ENCODE measurements around the gene SLC22A13.
"Not testable (repeated sequence)": the region's sequence is repeated elsewhere in the genome, so short reads cannot be mapped to it uniquely, and the experiment has no call there.

SLC22A13 gene

DNA sequence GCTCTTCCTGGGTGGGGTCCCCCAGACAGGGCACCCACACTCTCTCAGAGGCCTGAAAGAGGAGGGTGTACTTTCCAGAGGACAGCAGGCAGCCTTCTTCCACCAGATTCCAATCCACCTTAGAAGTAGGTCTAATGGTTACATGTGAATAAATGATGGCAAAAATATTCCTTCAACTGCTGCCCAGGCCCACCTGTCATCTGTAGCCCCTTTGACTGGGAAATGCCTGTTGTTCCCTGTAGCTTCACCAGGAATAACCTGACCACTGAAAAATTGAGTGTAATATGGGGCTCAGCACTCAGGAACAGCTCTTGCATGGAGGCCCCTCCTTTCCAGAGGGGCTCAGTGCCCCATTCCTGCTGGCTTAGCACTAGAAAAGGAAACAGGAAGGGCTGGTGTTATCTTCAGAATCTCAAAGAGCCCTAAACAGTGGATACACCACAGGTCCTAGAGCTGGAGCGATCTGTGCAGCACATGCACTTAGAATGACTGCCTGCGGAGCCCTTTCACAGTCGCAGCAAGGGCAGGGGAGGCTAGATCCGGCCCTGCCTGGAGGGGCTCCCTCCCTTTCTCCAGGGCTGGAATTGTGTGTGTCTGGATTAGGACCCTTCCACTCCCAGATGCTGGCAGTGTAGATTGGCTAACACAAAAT is 48.6 kb downstream of the SLC22A13 start:
- no peak for DNase-seq (ENCODE audit: low spot score)
- TF ChIP-seq, protein P1, sequence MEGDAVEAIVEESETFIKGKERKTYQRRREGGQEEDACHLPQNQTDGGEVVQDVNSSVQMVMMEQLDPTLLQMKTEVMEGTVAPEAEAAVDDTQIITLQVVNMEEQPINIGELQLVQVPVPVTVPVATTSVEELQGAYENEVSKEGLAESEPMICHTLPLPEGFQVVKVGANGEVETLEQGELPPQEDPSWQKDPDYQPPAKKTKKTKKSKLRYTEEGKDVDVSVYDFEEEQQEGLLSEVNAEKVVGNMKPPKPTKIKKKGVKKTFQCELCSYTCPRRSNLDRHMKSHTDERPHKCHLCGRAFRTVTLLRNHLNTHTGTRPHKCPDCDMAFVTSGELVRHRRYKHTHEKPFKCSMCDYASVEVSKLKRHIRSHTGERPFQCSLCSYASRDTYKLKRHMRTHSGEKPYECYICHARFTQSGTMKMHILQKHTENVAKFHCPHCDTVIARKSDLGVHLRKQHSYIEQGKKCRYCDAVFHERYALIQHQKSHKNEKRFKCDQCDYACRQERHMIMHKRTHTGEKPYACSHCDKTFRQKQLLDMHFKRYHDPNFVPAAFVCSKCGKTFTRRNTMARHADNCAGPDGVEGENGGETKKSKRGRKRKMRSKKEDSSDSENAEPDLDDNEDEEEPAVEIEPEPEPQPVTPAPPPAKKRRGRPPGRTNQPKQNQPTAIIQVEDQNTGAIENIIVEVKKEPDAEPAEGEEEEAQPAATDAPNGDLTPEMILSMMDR (IDR thresholded peaks at IDR 0.05; ENCODE audit: extremely low read depth, missing control alignments), result no peak

DNA sequence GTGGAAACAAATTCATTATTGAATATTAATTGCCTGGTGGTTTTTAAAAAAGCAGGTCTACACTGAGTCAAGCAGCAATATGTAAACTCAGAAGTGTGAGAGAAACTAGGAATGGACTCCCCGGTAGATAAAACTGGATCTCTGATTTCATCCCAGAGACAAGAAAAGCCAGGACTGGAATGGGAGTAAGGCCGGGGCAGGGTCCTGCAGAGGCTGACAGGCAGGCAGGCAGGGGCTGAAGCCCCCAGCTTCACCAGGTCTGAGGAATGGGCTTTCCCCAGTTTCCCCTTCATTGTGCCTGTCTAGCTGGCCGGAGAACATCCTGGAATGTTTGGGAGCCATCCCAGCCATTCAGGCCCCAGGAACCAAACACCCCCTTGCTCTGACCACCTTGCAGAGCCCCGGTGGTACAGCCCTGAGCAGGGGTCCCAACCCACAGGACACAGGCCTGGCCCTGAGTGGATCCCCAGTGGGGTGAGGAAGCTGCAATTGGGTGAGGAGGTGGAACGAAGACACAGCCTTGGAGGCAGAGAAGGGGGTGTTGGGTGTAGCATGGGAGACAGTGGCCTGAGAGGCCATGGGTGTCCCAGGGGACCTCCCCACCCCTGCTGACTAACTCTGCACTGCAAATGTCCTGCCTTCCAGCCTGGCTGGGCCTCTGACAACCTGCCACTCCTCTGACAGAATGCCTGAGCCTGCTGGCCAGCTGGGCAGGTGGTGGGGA is 49.3 kb downstream of the SLC22A13 start:
- DNase-seq (ENCODE audit: low spot score), result no peak
- TF ChIP-seq, protein P1 (IDR thresholded peaks at IDR 0.05; ENCODE audit: extremely low read depth, missing control alignments), result no peak

DNA sequence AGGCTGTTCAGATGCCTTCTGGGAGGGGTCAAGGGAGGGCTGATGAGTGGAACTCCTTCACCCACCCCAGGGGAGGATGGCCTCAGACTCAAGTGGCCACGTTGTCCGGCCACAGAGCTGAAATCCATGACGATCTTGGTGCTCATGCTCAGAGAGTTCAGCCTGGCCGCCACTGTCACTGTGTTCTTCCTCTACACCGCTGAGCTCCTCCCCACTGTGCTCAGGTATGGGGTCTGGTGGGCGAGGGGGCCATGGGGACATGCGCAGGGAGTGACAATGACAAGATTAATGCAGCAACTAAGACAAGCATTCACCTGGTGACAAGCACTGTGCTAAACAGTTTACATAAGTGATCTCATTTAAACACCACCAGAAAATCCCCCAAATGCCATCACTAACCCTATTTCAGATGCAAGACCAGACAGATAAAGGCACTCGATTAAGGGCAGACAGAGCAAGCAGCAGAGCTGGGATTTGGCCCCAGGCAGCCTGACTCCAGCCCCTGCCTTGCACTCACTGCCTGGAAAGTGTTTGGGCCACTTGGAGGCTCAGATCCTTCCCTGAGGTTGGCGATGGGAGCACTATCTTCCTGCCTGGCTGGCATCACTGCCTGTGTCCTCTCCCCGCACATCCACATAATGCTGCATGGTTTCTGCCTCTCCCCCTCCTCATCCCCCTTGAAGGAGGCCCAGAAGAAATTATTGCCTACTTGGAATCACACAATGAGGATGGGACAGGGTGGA is 50.0 kb downstream of the SLC22A13 start:
- TF ChIP-seq, protein P1 (IDR thresholded peaks at IDR 0.05; ENCODE audit: extremely low read depth, missing control alignments), result no peak
- DNase-seq (ENCODE audit: low spot score), result no peak

DNA sequence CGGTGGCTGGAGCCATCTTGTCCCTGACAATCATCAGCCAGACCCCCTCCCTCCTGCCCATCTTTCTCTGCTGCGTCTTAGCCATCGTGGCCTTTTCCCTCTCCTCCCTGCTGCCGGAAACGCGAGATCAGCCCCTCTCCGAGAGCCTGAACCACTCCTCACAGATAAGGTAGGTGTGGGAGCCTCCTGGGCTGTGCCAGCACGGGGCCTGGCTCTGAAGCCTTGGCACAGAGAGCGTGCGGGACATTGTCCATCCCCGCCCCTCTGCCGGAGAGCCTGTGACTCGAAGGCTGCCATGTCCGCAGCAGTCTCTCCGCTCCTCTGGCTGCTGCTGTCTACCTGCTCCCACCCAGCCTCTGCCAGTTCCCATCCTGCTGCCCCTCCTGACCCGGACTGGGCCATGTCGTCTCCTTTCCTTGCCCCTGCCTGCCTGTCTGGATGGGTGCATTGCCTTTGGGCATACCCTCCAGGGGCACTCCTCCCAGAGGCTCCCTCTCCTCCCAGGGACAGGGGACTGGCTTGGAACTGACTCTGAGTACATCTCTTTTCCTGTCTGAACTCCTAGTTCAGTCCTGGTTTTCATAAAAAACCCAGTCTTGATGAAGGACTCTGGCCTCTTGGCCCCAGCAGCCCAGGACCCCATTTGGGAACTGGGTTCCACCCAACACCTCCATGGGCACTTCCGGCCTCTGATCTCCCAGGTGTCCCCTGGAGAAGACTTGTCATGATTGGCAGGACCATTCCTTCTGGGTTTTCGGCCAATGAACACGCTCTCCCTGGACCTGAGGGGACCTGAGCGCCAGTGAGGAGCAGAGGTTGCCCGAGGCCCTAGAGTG is 51.0 kb downstream of the SLC22A13 start:
- DNase-seq (ENCODE audit: low spot score), result no peak
- TF ChIP-seq, protein P1 (IDR thresholded peaks at IDR 0.05; ENCODE audit: extremely low read depth, missing control alignments), result no peak

DNA sequence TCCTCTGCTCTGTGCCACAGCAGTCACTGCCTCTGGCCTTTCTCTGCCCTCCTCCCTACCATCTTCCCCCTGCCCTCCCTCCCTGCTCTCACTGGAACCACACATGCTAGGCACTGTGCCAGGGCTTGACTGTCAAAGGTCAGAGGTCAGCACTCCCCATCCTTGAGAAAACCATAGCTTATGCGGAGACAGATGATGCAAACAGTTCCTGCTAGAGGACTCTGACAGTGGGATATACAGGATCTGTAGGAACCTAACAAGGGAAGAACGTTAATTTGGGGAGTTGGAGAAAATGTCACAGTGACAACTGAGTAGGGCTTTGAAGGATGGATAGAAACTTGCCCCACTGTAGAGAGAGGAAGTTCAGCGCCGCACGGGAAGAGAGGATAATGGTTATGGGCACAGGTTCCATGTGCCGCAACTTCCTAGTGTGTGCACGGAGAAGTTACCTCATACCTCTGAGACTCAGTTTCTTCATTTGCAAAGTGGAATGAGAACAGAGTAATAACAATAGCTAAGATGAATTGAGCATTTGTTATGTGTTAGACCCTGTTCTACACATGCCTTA is 51.7 kb downstream of the SLC22A13 start:
- TF ChIP-seq, protein P1 (IDR thresholded peaks at IDR 0.05; ENCODE audit: extremely low read depth, missing control alignments), result no peak
- no peak for DNase-seq (ENCODE audit: low spot score)

DNA sequence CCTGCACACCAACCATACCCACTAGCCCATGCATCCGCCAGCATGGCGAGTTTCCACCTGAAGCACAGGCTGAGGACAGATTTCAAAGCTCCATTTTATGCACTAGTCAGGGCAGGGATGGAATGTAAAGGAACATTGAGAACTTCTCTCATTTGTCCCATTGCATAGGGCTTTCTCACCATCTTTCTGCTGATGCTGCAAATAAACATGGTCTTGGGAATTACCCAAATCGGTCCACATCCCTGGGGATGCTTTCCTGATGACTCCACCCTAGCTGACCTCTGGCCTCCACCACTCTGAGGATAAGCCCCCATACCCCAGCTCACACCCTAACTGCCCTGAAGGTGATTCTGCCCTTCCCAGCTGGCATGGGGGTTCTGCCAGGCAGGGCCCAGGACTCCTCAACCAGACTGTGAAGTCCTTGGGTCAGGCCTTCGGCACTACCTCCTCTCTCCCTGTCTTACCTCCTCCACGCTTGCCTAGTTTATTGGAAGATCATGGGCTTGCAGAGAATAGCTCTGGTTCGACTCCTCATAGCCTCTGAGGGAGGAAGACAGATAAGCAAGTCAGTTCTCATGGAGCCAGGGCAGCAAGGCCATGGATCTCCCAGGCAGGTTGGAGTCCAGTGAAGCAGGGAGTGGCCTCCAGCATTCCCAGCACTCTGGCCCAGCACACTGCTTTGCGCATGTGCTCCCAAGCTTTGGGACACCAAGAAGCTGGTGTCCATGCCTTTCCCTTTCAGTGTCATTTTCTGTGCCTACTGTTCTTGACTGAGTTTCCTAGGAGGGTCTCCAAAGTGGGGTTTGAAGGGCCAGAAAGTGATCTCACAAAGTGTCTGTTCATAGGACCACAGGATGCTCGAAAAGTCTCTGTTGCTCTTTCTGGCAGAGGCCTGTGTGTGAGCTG is 53.4 kb downstream of the SLC22A13 start:
- TF ChIP-seq, protein P1 (IDR thresholded peaks at IDR 0.05; ENCODE audit: extremely low read depth, missing control alignments), result no peak
- DNase-seq (ENCODE audit: low spot score), result no peak

DNA sequence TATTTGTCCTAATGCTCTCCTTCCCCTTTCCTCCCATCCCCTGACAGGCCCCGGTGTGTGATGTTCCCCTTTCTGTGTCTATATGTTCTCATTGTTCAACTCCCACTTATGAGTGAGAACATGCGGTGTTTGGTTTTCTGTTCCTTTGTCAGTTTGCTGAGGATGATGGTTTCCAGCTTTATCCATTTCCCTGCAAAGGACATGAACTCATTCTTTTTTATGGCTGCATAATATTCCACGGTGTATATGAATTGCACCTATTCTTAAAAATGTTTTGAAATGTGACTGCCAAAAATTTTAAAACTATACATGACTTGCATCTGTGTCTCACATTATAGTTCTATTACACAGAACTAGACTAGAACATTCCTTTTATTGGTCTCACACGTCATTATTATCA is 55.0 kb downstream of the SLC22A13 start:
- not testable (repeated sequence) for DNase-seq (ENCODE audit: low spot score)

All from GM20000 (cell line).